ENCODE results near the gene TLE4.
A peak's percentile ranks its signal among the peaks of the same experiment; 100 is the strongest.
"Not testable (repeated sequence)": the region's sequence is repeated elsewhere in the genome, so short reads cannot be mapped to it uniquely, and the experiment has no call there.

TLE4 gene

GRCh38 chr9:79571309-79572031 lies at the start of gene TLE4:
Gene TLE4 (plus strand): TSS chr9:79571965. CDS start chr9:79572791, 826 bp downstream.
- DNase-seq (ENCODE audit: low spot score), result peak; percentile 99

- no peak for DNase-seq (ENCODE audit: low spot score)
These were observed 49.0 kb upstream of the TLE4 start for GRCh38 chr9:79522793-79523192.

- no peak for DNase-seq (ENCODE audit: low spot score)
These were observed 47.5 kb upstream of the TLE4 start for GRCh38 chr9:79524266-79524665.

- no peak for DNase-seq (ENCODE audit: low spot score)
These were observed 45.6 kb upstream of the TLE4 start for GRCh38 chr9:79526149-79526672.

- DNase-seq (ENCODE audit: low spot score), result no peak
These were observed 36.2 kb upstream of the TLE4 start for GRCh38 chr9:79535534-79535933.

GRCh38 chr9:79537838-79538237 lies 33.9 kb upstream of the TLE4 start:
- DNase-seq (ENCODE audit: low spot score), result no peak

- no peak for DNase-seq (ENCODE audit: low spot score)
These were observed 28.8 kb upstream of the TLE4 start for GRCh38 chr9:79542735-79543620.

GRCh38 chr9:79544375-79544774 lies 27.4 kb upstream of the TLE4 start:
- DNase-seq (ENCODE audit: low spot score), result not testable (repeated sequence)

GRCh38 chr9:79551586-79551985 lies 20.2 kb upstream of the TLE4 start:
- DNase-seq (ENCODE audit: low spot score), result no peak

- no peak for DNase-seq (ENCODE audit: low spot score)
These were observed 19.8 kb upstream of the TLE4 start for GRCh38 chr9:79551994-79552393.

- DNase-seq (ENCODE audit: low spot score), result no peak
These were observed 16.2 kb upstream of the TLE4 start for GRCh38 chr9:79555474-79556089.

GRCh38 chr9:79559495-79560181 lies 12.1 kb upstream of the TLE4 start:
- no peak for DNase-seq (ENCODE audit: low spot score)

- no peak for DNase-seq (ENCODE audit: low spot score)
These were observed 8.9 kb upstream of the TLE4 start for GRCh38 chr9:79562749-79563386.

- no peak for DNase-seq (ENCODE audit: low spot score)
These were observed 7.7 kb upstream of the TLE4 start for GRCh38 chr9:79564105-79564504.

GRCh38 chr9:79565245-79565644 lies 6.5 kb upstream of the TLE4 start:
- DNase-seq (ENCODE audit: low spot score), result no peak

GRCh38 chr9:79567671-79568098 lies 4.1 kb upstream of the TLE4 start:
- no peak for DNase-seq (ENCODE audit: low spot score)

- DNase-seq (ENCODE audit: low spot score), result no peak
These were observed 3.2 kb upstream of the TLE4 start for GRCh38 chr9:79568337-79569101.

GRCh38 chr9:79569814-79570447 lies 1.8 kb upstream of the TLE4 start:
- no peak for DNase-seq (ENCODE audit: low spot score)

GRCh38 chr9:79570448-79571308 lies 1.1 kb upstream of the TLE4 start:
- DNase-seq (ENCODE audit: low spot score), result no peak

Data from kidney capillary endothelial cell (primary cell).